Tibial artery (tissue), 4 donors: ENCODE measurements around the gene MPHOSPH10.

Source experiments
- DNase-seq, 2 donors: peaks; one replicate each; pipeline ENCODE4 v3.0.0-alpha.2; 2019
- H3K27ac ChIP-seq, 2 donors: fragments of 200-600 bp; sonication (generic) in 1 of 2; 1 replicate in 1 of 2; 2 replicates in 1 of 2; pipeline ENCODE4 v1.5.1; 2018 to 2019; ENCODE audit warnings: mild to moderate bottlenecking in 1 of 2
- H3K27me3 ChIP-seq, 2 donors: fragments of 200-600 bp; sonication (generic) in 1 of 2; one replicate each; pipeline versions ENCODE4 v1.5.1 to v1.6.0; 2016 to 2019
- H3K36me3 ChIP-seq, 3 donors: fragments of 200-600 bp; sonication (generic) in 2 of 3; one replicate each; pipeline ENCODE4 v1.5.1; 2016 to 2019; ENCODE audit warnings: mild to moderate bottlenecking in 2 of 3
- H3K4me1 ChIP-seq, 4 donors: fragments of 200-600 bp; sonication (generic) in 2 of 4; 1 replicate in 3 of 4; 2 replicates in 1 of 4; pipeline ENCODE4 v1.5.1; 2016 to 2019
- H3K4me3 ChIP-seq, 2 donors: fragments of 200-600 bp; sonication (generic) in 1 of 2; 1 replicate in 1 of 2; 2 replicates in 1 of 2; pipeline ENCODE4 v1.5.1; 2018 to 2019; ENCODE audit warnings: mild to moderate bottlenecking in 2 of 2
- H3K9me3 ChIP-seq, 3 donors: fragments of 200-600 bp; sonication (generic) in 1 of 3; one replicate each; pipeline ENCODE4 v1.5.1; 2016 to 2019
- CTCF ChIP-seq, 2 experiments: fragments of 200-600 bp in 1 of 2; fragments of 450-650 bp in 1 of 2; IDR thresholded peaks; one replicate each; pipeline ENCODE4 v1.5.1; 2017 to 2019; ENCODE audit warnings: antibody characterized with exemption in 2 of 2, mild to moderate bottlenecking in 1 of 2, moderate library complexity in 1 of 2
- intact Hi-C: fragments of 100-400 bp; cut with DNase I; formaldehyde crosslinking; loops from one replicate; pipeline ENCODE4 v1.15.0; 2023; ENCODE audit warnings: low total_unique reads

The MPHOSPH10 gene

DNA sequence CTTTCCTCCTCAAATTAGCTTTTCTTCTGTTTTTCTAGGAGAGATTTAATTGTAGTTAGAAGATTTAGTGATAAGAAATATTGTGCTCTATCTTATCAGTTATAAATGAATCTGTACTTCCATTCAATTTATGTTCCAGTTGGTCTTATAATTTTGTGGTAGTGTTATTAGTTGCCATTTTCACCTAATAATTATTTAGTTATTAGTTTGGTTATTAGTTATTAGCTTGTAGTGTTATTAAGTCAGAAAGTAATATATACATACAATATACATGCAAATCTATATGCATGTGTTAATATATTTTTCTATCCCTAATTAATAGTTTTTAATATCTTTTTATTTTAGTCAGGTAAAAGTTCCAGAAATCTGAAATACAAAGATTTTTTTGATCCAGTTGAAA lies 3.2 kb downstream of the MPHOSPH10 start:
- intact Hi-C loops, result no loop called here
- Histone ChIP-seq H3K4me1 (peaks cover 0 to 25% (median 21%) of the 10 kb centered on the region in 4 donors), H3K9me3 (no peaks in the 10 kb centered on the region)

GRCh38 chr2:71136174-71136573 lies 5.7 kb downstream of the MPHOSPH10 start:
- no peaks in the 10 kb centered on the region for H3K27me3 ChIP-seq
- H3K4me3 ChIP-seq, result no peak overlapping the region
- intact Hi-C loops, result no loop called here
- peaks cover 0 to 17% (median 15%) of the 10 kb centered on the region in 4 donors for H3K4me1 ChIP-seq
- TF ChIP-seq CTCF (IDR thresholded peaks at IDR 0.05), result no peak
- peaks cover 62 to 73% (median 66%) of the 10 kb centered on the region in 3 donors for H3K36me3 ChIP-seq
- DNase-seq, result no peak
- H3K27ac ChIP-seq, result no peak overlapping the region
- no peaks in the 10 kb centered on the region for H3K9me3 ChIP-seq

More for the DNA sequence above, 3.2 kb downstream of the MPHOSPH10 start:
- TF ChIP-seq CTCF (IDR thresholded peaks at IDR 0.05), result no peak
- no peaks in the 10 kb centered on the region for H3K27me3 ChIP-seq
- no peak for DNase-seq
- peaks cover 40 to 49% (median 43%) of the 10 kb centered on the region in 3 donors for H3K36me3 ChIP-seq
- H3K4me3 ChIP-seq, result no peak overlapping the region
- H3K27ac ChIP-seq, result no peak overlapping the region

- Histone ChIP-seq H3K9me3 (no peaks in the 10 kb centered on the region), H3K4me3 (no peak overlapping the region), H3K36me3 (peaks cover 85 to 98% (median 94%) of the 10 kb centered on the region in 3 donors), H3K27me3 (no peaks in the 10 kb centered on the region), H3K4me1 (no peaks in the 10 kb centered on the region), H3K27ac (no peak overlapping the region)
- TF ChIP-seq CTCF (IDR thresholded peaks at IDR 0.05), result no peak
- no peak for DNase-seq
- intact Hi-C loops, result no loop called here
Measured at GRCh38 chr2:71143782-71144181, 13.3 kb downstream of the MPHOSPH10 start.

DNA sequence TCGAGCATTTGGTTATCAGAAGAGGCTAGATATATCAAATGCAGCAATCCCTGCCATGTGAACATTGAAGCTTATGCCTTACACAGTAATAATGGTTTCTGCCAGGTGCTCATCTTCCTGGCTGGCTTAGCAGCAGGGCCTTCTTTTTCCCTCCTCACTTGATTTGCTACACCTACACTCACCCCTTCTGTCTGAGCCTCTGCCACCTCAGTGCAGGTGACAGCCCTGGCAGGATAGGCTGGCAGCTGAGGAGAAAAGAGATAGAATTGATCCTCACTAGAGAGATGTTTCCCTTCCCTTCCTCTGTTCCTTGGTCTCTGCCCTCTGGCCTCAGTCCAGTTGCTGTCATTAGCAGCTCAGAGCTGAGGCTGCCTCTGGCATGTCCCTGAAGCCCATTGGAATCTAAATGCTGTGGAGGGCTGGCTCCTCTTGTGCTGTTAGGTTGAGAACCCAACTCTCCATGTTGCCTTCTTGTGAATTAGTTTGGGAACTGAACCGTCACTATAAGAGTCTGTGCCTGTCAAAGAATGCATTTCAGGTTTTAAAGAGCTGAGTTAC lies 18.2 kb downstream of the MPHOSPH10 start:
- no peak for TF ChIP-seq CTCF (IDR thresholded peaks at IDR 0.05)
- Histone ChIP-seq H3K27me3 (no peaks in the 10 kb centered on the region), H3K27ac (no peak overlapping the region), H3K4me3 (no peak overlapping the region), H3K9me3 (no peaks in the 10 kb centered on the region), H3K4me1 (no peaks in the 10 kb centered on the region), H3K36me3 (peaks cover 66 to 73% (median 68%) of the 10 kb centered on the region in 3 donors)
- intact Hi-C loops, result no loop called here
- no peak for DNase-seq

DNA sequence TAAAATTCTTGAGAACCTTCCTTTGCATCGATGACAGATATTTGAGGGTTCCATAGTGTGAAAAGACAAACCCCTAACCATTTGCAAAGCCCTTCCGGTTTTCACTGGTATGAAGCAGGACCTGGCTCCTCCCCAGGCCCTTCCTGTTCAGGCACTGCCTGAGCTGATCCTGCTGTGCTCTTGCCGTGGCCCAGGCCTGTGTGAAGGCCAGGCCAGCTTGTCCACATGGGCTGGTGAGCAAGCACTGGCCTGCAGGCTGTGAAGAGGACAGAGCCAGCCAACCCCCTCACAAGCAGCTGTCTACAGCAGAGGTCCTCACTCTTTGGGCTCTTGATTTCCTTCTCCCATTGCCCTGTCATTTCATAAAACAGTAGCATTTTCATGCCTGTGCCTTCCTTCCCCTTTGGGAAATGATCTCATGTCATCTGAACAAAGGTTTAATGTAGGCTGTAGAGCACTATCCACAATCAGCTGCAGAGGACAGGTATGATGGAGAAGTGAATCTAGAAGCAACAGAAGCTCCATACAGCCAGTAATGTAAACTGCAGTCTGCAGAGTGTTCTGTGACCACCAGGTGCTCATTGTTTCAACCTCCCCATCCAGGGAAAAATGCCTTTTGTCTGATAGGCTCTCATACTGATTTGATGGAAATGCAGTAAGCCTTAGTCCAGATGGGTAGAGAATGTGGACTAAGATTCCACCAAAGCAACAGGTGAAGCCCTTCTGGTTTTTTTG lies 19.8 kb downstream of the MPHOSPH10 start:
- intact Hi-C loops, result no loop called here
- H3K4me1 ChIP-seq, result no peaks in the 10 kb centered on the region
- peaks cover 50 to 57% (median 51%) of the 10 kb centered on the region in 3 donors for H3K36me3 ChIP-seq
- no peaks in the 10 kb centered on the region for H3K27me3 ChIP-seq
- no peak overlapping the region for H3K4me3 ChIP-seq
- no peak overlapping the region for H3K27ac ChIP-seq
- DNase-seq, result no peak
- H3K9me3 ChIP-seq, result no peaks in the 10 kb centered on the region
- no peak for TF ChIP-seq CTCF (IDR thresholded peaks at IDR 0.05)
